Gastroesophageal sphincter (tissue), 4 donors: ENCODE measurements around the gene RIN2. TPM values are rescaled to one million over a fixed set of nuclear protein-coding genes. Genes with fewer than 3 reads are reported as not detected.

Source experiments
- ATAC-seq: fragments of 150-250 bp; one replicate; pipeline ENCODE4 v1.9.1; 2016; ENCODE audit warnings: mild to moderate bottlenecking, moderate library complexity
- H3K27ac ChIP-seq, 4 donors: fragments of 200-600 bp; sonication (generic) in 3 of 4; 1 replicate in 3 of 4; 2 replicates in 1 of 4; pipeline ENCODE4 v1.5.1; 2016 to 2019
- H3K27me3 ChIP-seq: fragments of 200-600 bp; sonication (generic); one replicate; pipeline ENCODE4 v1.5.1; 2019
- H3K36me3 ChIP-seq, 2 donors: fragments of 200-600 bp; sonication (generic); one replicate each; pipeline ENCODE4 v1.5.1; 2019; ENCODE audit warnings: control low read depth in 1 of 2
- H3K4me1 ChIP-seq, 3 donors: fragments of 200-600 bp; sonication (generic); 1 replicate in 2 of 3; 2 replicates in 1 of 3; pipeline ENCODE4 v1.5.1; 2016 to 2019; ENCODE audit warnings: control low read depth in 2 of 3
- H3K4me3 ChIP-seq, 2 donors: fragments of 200-600 bp; sonication (generic); one replicate each; pipeline ENCODE4 v1.5.1; 2019; ENCODE audit warnings: mild to moderate bottlenecking in 1 of 2, moderate library complexity in 1 of 2
- H3K9me3 ChIP-seq, 3 donors: fragments of 200-600 bp; sonication (generic); one replicate each; pipeline ENCODE4 v1.5.1; 2017 to 2019; ENCODE audit warnings: control low read depth in 2 of 3
- CTCF ChIP-seq, 4 experiments: fragments of 200-600 bp in 2 of 4; fragments of 450-650 bp in 2 of 4; sonication (generic) in 1 of 4; IDR thresholded peaks; one replicate each; pipeline ENCODE4 v1.5.1; 2017 to 2019; ENCODE audit warnings: antibody characterized with exemption in 4 of 4, mild to moderate bottlenecking in 2 of 4, moderate library complexity in 2 of 4
- EP300 ChIP-seq: sonication (generic); formaldehyde crosslinking; IDR thresholded peaks from one replicate; pipeline ENCODE4 v1.6.1; 2017; ENCODE audit warnings: antibody characterized with exemption, mild to moderate bottlenecking
- POLR2A ChIP-seq, 2 donors: fragments of 450-650 bp; IDR thresholded peaks; one replicate each; pipeline ENCODE4 v1.6.1; 2017; ENCODE audit warnings: antibody characterized with exemption in 2 of 2, mild to moderate bottlenecking in 2 of 2, moderate library complexity in 1 of 2
- POLR2AphosphoS5 ChIP-seq: sonication (generic); formaldehyde crosslinking; IDR thresholded peaks from one replicate; pipeline ENCODE4 v1.6.1; 2017; ENCODE audit warnings: antibody characterized with exemption
- WGBS, 2 donors: methylation state at CpG; one replicate each; pipeline ENCODE4 v1.1.5; 2018; ENCODE audit warnings: low coverage in 1 of 2; 5-methylcytosine and 5-hydroxymethylcytosine counted together
- total RNA-seq, 4 donors: library from RNA; depleted of rRNA; stranded (reverse); fragments of >200 nt; gene quantifications; one replicate each; pipeline ENCODE4 v1.1.0, GENCODE V29; 2016

Gene RIN2
- total RNA-seq, 4 donors from 2014 or later, result 44.7 to 89.5 (median 54.8) TPM

- peaks cover 6% of the 10 kb centered on the region for H3K27me3 ChIP-seq
- peaks cover 0 to 5% of the 10 kb centered on the region in 2 donors for H3K36me3 ChIP-seq
- WGBS, 2 donors, result 93 to 95% methylated on average over 10 to 13 of the region's 18 CpGs
- H3K9me3 ChIP-seq, result no peaks in the 10 kb centered on the region
- H3K27ac ChIP-seq, result no peak overlapping the region
- no peak for ATAC-seq
- TF ChIP-seq CTCF (IDR thresholded peaks at IDR 0.05) (no peak), POLR2AphosphoS5 (no peak), EP300 (no peak), POLR2A (IDR thresholded peaks at IDR 0.05) (no peak)
- H3K4me1 ChIP-seq, result no peaks in the 10 kb centered on the region
- no peak overlapping the region for H3K4me3 ChIP-seq
These were observed 37.1 kb upstream of the RIN2 start for GRCh38 chr20:19720991-19721390.

- Histone ChIP-seq H3K36me3 (peaks cover 0 to 5% of the 10 kb centered on the region in 2 donors), H3K27me3 (peaks cover 6% of the 10 kb centered on the region), H3K9me3 (no peaks in the 10 kb centered on the region), H3K27ac (no peak overlapping the region), H3K4me3 (no peak overlapping the region), H3K4me1 (no peaks in the 10 kb centered on the region)
- no peak for ATAC-seq
- no peak for TF ChIP-seq POLR2AphosphoS5
- no peak for TF ChIP-seq CTCF (IDR thresholded peaks at IDR 0.05)
- no peak for TF ChIP-seq EP300
- no peak for TF ChIP-seq POLR2A (IDR thresholded peaks at IDR 0.05)
- WGBS, 2 donors, result 89 to 100% methylated on average over 3 to 4 of the region's 4 CpGs
These were observed 35.0 kb upstream of the RIN2 start for GRCh38 chr20:19723051-19723450.

GRCh38 chr20:19723813-19724430, 34.1 kb upstream of the RIN2 start:
- no peak overlapping the region for H3K4me3 ChIP-seq
- peaks cover 0 to 5% of the 10 kb centered on the region in 2 donors for H3K36me3 ChIP-seq
- H3K9me3 ChIP-seq, result no peaks in the 10 kb centered on the region
- no peaks in the 10 kb centered on the region for H3K4me1 ChIP-seq
- no peak for ATAC-seq
- H3K27me3 ChIP-seq, result peaks cover 6% of the 10 kb centered on the region
- H3K27ac ChIP-seq, result no peak overlapping the region
- WGBS, 2 donors, result 82 to 90% methylated on average over 2 to 5 of the region's 11 CpGs
- TF ChIP-seq EP300 (no peak), CTCF (IDR thresholded peaks at IDR 0.05) (no peak), POLR2AphosphoS5 (no peak), POLR2A (IDR thresholded peaks at IDR 0.05) (no peak)

- WGBS, 2 donors, result 89 to 97% methylated on average over 4 of the region's 4 CpGs
- Histone ChIP-seq H3K36me3 (peaks cover 0 to 5% of the 10 kb centered on the region in 2 donors), H3K27me3 (peaks cover 2% of the 10 kb centered on the region), H3K4me3 (no peak overlapping the region), H3K9me3 (no peaks in the 10 kb centered on the region), H3K4me1 (no peaks in the 10 kb centered on the region), H3K27ac (no peak overlapping the region)
- TF ChIP-seq EP300 (no peak), POLR2A (IDR thresholded peaks at IDR 0.05) (no peak), CTCF (IDR thresholded peaks at IDR 0.05) (no peak), POLR2AphosphoS5 (no peak)
- no peak for ATAC-seq
These were observed 32.7 kb upstream of the RIN2 start for GRCh38 chr20:19725373-19725772.

GRCh38 chr20:19725814-19726525, 32.1 kb upstream of the RIN2 start:
- Histone ChIP-seq H3K4me1 (no peaks in the 10 kb centered on the region), H3K4me3 (no peak overlapping the region), H3K27me3 (no peaks in the 10 kb centered on the region), H3K36me3 (peaks cover 0 to 5% of the 10 kb centered on the region in 2 donors), H3K27ac (no peak overlapping the region), H3K9me3 (no peaks in the 10 kb centered on the region)
- 83 to 100% methylated on average over 1 of the region's 1 CpG for WGBS, 2 donors
- TF ChIP-seq POLR2AphosphoS5, result peak; percentile 20
- no peak for TF ChIP-seq EP300
- ATAC-seq, result peak; percentile 51
